Omental fat pad (tissue), 4 donors: ENCODE data around the gene ING1. TPM values are rescaled to one million over a fixed set of nuclear protein-coding genes. Genes with fewer than 3 reads are reported as not detected.
A peak's percentile ranks its signal among the peaks of the same experiment; 100 is the strongest.
"Not testable (repeated sequence)": the region's sequence is repeated elsewhere in the genome, so short reads cannot be mapped to it uniquely, and the experiment has no call there.

ENCODE experiments used
- ATAC-seq: fragments of 150-250 bp; one replicate; pipeline ENCODE4 v1.9.1; 2016; ENCODE audit warnings: mild to moderate bottlenecking, moderate library complexity; ENCODE audit not compliant: low FRiP score
- DNase-seq: peaks from one replicate; pipeline ENCODE4 v3.0.0-alpha.2; 2019; ENCODE audit warnings: low spot score
- total RNA-seq, 4 donors: library from RNA; depleted of rRNA; stranded (reverse); fragments of >200 nt; gene quantifications; one replicate each; pipeline ENCODE4 v1.1.0, GENCODE V29; 2016
- TF ChIP-seq, protein P1 (sequence below), 3 donors: fragments of 450-650 bp; IDR thresholded peaks; one replicate each; pipeline ENCODE4 v1.5.1; 2016 to 2017; ENCODE audit warnings: antibody characterized with exemption in 3 of 3, mild to moderate bottlenecking in 3 of 3, moderate library complexity in 2 of 3

Gene ING1, protein sequence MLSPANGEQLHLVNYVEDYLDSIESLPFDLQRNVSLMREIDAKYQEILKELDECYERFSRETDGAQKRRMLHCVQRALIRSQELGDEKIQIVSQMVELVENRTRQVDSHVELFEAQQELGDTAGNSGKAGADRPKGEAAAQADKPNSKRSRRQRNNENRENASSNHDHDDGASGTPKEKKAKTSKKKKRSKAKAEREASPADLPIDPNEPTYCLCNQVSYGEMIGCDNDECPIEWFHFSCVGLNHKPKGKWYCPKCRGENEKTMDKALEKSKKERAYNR
- 10 to 100 TPM; 14.9 to 56.6 (median 20.8) TPM for total RNA-seq

DNA sequence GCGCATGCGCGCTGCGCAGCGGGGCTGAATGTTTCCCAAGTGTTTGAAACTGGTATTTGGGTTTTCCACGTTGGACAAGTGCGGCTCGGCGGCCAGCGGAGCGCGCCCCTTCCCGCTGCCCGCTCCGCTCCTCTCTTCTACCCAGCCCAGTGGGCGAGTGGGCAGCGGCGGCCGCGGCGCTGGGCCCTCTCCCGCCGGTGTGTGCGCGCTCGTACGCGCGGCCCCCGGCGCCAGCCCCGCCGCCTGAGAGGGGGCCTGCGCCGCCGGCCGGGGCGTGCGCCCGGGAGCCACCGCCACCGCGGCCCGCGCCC, at the start of gene ING1:
TSS of gene ING1 (plus strand) at position 59 of the 311 bp plus-strand sequence. CDS start 450 bp downstream, outside the sequence.
- TF ChIP-seq, protein P1, sequence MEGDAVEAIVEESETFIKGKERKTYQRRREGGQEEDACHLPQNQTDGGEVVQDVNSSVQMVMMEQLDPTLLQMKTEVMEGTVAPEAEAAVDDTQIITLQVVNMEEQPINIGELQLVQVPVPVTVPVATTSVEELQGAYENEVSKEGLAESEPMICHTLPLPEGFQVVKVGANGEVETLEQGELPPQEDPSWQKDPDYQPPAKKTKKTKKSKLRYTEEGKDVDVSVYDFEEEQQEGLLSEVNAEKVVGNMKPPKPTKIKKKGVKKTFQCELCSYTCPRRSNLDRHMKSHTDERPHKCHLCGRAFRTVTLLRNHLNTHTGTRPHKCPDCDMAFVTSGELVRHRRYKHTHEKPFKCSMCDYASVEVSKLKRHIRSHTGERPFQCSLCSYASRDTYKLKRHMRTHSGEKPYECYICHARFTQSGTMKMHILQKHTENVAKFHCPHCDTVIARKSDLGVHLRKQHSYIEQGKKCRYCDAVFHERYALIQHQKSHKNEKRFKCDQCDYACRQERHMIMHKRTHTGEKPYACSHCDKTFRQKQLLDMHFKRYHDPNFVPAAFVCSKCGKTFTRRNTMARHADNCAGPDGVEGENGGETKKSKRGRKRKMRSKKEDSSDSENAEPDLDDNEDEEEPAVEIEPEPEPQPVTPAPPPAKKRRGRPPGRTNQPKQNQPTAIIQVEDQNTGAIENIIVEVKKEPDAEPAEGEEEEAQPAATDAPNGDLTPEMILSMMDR (IDR thresholded peaks at IDR 0.05) = no peak
- ATAC-seq (no peak), DNase-seq (no peak)

GRCh38 chr13:110664041-110664440, 49.5 kb upstream of the ING1 start:
- DNase-seq (no peak), ATAC-seq (no peak)
- TF ChIP-seq, protein P1 (IDR thresholded peaks at IDR 0.05) = no peak

DNA sequence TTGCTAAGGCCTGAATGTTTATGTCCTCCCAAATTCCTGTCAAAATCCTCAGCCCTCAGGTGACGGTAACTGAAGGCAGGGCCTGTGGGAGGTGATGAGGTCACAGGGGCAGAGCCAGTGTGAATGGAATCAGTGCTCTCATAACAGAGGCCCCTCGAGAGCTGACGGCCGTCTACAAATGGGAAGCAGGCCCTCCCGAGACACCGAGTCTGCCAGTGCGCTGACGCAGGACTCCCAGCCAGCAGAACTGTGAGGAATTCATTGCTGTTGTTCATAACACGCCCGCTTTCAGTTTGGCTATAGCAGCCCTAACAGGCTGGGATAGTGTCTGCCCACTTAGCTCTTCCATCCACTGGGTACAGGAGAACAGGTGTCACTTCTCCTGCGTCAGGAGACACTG, 48.8 kb upstream of the ING1 start:
- TF ChIP-seq, protein P1 (IDR thresholded peaks at IDR 0.05) = no peak
- ATAC-seq = peak; percentile 56
- no peak for DNase-seq

DNA sequence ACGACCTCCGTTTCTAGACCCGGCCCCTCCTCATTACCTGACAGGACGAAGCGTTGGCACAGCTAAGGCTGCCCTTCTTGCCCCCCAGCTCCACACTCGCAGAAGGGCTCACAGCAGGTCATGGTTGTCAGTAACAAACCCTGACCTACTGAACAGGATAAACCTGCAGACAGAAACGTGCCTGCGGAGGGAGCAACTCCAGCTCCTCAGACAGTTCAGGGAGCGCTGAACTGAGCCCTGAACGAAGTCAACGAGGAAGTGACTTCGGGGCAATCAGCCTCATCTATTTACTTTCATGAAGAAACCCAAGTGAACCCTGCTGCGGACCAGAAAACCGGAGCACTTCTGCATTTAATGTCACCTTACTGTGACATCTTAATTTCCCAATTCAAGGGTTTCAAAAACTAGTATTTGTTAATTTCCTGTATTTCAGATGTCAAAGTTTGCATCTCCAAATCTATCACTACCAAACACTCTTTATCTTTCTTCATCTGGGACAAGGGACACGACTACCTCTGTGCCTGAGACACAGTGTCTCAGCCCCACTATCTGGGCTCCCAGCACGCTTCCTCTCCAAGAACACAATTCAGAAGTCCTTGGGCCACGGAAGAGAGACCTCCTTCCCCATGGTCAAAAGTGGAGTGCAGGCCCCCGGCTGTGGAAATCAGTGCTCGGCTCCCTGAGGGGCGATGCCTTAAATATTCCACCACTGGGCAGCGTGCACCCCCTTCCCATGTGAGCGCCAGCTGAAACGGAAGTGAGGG, 47.8 kb upstream of the ING1 start:
- TF ChIP-seq, protein P1 (IDR thresholded peaks at IDR 0.05) = no peak
- ATAC-seq (no peak), DNase-seq (no peak)

- DNase-seq (no peak), ATAC-seq (no peak)
- TF ChIP-seq, protein P1 (IDR thresholded peaks at IDR 0.05) = no peak
These were observed 47.3 kb upstream of the ING1 start for GRCh38 chr13:110666255-110666533.

- no peak for DNase-seq
- TF ChIP-seq, protein P1 (IDR thresholded peaks at IDR 0.05) = no peak
- ATAC-seq = no peak
These were observed 44.5 kb upstream of the ING1 start for GRCh38 chr13:110669036-110669435.

GRCh38 chr13:110669814-110670213, 43.7 kb upstream of the ING1 start:
- not testable (repeated sequence) for ATAC-seq, DNase-seq
